Measurements from ENCODE around the gene SBF1.

Gene SBF1

GRCh38 chr22:50396751-50397370 is 78.0 kb downstream of the SBF1 start:
- peaks cover 7 to 24% (median 20%) of the 10 kb centered on the region in 4 experiments for H3K4me1 ChIP-seq (ENCODE audit: control extremely low read depth in 1 of 4, control insufficient read depth in 4 of 4, insufficient read depth in 4 of 4, low read length in 3 of 4)
- H3K36me3 ChIP-seq (ENCODE audit: control insufficient read depth in 4 of 4, insufficient read depth in 4 of 4, low read length in 3 of 4): peaks cover 2 to 46% (median 25%) of the 10 kb centered on the region in 4 experiments
- ChIA-PET CTCF (interaction anchor here (0.9 to 1.3 kb wide), 3 partner anchors 11 to 120 kb away, joined by 3 to 4 read pairs (median 3); no protein-coding TSS in a partner anchor), POLR2A (no interaction called here)
- no peaks in the 10 kb centered on the region for H3K27me3 ChIP-seq (replicated peaks in 2 of 5; ENCODE audit: control insufficient read depth in 4 of 5, insufficient read depth in 5 of 5, low read length in 4 of 5)
- WGBS (ENCODE audit: insufficient coverage): 89% methylated on average over 6 of the region's 6 CpGs
- no peak overlapping the region for H3K4me3 ChIP-seq (ENCODE audit: control insufficient read depth in 1 of 7, extremely low read depth in 1 of 7, insufficient read depth in 4 of 7, low read depth in 2 of 7, low read length in 6 of 7)
- no peak for DNase-seq
- H3K27ac ChIP-seq (ENCODE audit: insufficient read depth in 1 of 2, low read depth in 1 of 2, low read length in 2 of 2, poor library complexity in 1 of 2, severe bottlenecking in 2 of 2): peak overlapping the region in 1 of 2 experiments; percentile 20
- H3K9me3 ChIP-seq (ENCODE audit: control extremely low read depth in 1 of 5, control insufficient read depth in 4 of 5, insufficient read depth in 2 of 5, low read depth in 1 of 5, low read length in 4 of 5): no peaks in the 10 kb centered on the region

Data from common myeloid progenitor, CD34-positive (primary cell).